Esophagus squamous epithelium (tissue), 5 donors: ENCODE data around the gene CNTN4. TPM values are rescaled to one million over a fixed set of nuclear protein-coding genes. Genes with fewer than 3 reads are reported as not detected.

Experiments
- DNase-seq: peaks from one replicate; lab custom pipeline; 2025; lab: John Stamatoyannopoulos, UW
- H3K27ac ChIP-seq, 4 donors: fragments of 200-600 bp; sonication (generic); one replicate each; pipeline ENCODE4 v1.5.1; 2016 to 2019; ENCODE audit warnings: mild to moderate bottlenecking in 1 of 4
- H3K27me3 ChIP-seq, 4 donors: fragments of 200-600 bp; sonication (generic); 1 replicate in 3 of 4; 2 replicates in 1 of 4; pipeline versions ENCODE4 v1.5.1 to v1.6.0; 2017 to 2021; ENCODE audit warnings: antibody characterized with exemption in 1 of 4
- H3K36me3 ChIP-seq, 3 donors: fragments of 200-600 bp; sonication (generic); one replicate each; pipeline ENCODE4 v1.5.1; 2016 to 2019
- H3K4me1 ChIP-seq, 3 donors: fragments of 200-600 bp; sonication (generic); one replicate each; pipeline ENCODE4 v1.5.1; 2017 to 2019
- H3K4me3 ChIP-seq, 4 donors: fragments of 200-600 bp; sonication (generic); 1 replicate in 3 of 4; 2 replicates in 1 of 4; pipeline ENCODE4 v1.5.1; 2016 to 2019; ENCODE audit warnings: mild to moderate bottlenecking in 2 of 4, moderate library complexity in 1 of 4
- H3K9me3 ChIP-seq, 3 donors: fragments of 200-600 bp; sonication (generic); one replicate each; pipeline ENCODE4 v1.5.1; 2016 to 2019
- CTCF ChIP-seq, 6 experiments: fragments of 450-650 bp in 4 of 6; fragments of 200-600 bp in 2 of 6; sonication (generic) in 2 of 6; IDR thresholded peaks; one replicate each; pipeline ENCODE4 v1.5.1; 2016 to 2019; ENCODE audit warnings: antibody characterized with exemption in 6 of 6, mild to moderate bottlenecking in 4 of 6, moderate library complexity in 4 of 6
- POLR2A ChIP-seq, 4 donors: fragments of 450-650 bp; IDR thresholded peaks; one replicate each; pipeline ENCODE4 v1.6.1; 2017; ENCODE audit warnings: antibody characterized with exemption in 4 of 4, mild to moderate bottlenecking in 4 of 4, moderate library complexity in 3 of 4
- WGBS, 2 donors: methylation state at CpG; one replicate each; pipeline ENCODE4 v1.1.5; 2018; 5-methylcytosine and 5-hydroxymethylcytosine counted together
- intact Hi-C: fragments of 100-400 bp; cut with DNase I; formaldehyde crosslinking; loops from one replicate; pipeline ENCODE4 v1.15.0; 2022
- total RNA-seq, 4 donors: library from RNA; depleted of rRNA; stranded (reverse); fragments of >200 nt; gene quantifications; one replicate each; pipeline ENCODE4 v1.1.0, GENCODE V29; 2016
- donor health status: DM: yes; HTN: yes; CAD: no.

The CNTN4 gene
- total RNA-seq, 4 donors from 2014 or later, result 0.31 to 8.5 (median 3.5) TPM

DNA sequence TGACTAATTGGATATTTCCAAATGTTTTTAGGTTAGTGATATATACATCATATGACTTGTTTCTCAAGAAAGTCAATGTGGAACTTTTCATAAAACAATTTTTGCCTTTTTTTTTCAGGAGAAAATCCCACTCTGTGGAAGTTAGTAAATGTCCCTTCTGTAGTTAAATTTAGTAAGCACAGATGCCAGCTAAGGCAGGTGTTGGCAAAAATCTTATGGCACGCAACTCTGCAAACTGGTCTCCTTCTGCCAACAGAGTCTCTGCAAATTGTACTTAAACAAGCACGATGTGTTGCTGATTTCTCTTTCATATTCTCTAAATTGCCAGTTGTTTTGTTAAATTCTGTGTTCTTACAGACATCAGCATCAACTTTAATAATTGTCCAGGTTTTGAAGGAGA is 777.7 kb downstream of the CNTN4 start:
- no peaks in the 10 kb centered on the region for H3K4me1 ChIP-seq
- TF ChIP-seq CTCF (IDR thresholded peaks at IDR 0.05) (no peak), POLR2A (IDR thresholded peaks at IDR 0.05) (no peak)
- no peaks in the 10 kb centered on the region for H3K9me3 ChIP-seq
- no peaks in the 10 kb centered on the region for H3K27me3 ChIP-seq
- intact Hi-C loops, result no loop called here
- 77 to 79% methylated on average over 2 of the region's 2 CpGs for WGBS, 2 donors
- DNase-seq, result no peak
- no peak overlapping the region for H3K27ac ChIP-seq
- no peak overlapping the region for H3K4me3 ChIP-seq
- H3K36me3 ChIP-seq, result no peaks in the 10 kb centered on the region

DNA sequence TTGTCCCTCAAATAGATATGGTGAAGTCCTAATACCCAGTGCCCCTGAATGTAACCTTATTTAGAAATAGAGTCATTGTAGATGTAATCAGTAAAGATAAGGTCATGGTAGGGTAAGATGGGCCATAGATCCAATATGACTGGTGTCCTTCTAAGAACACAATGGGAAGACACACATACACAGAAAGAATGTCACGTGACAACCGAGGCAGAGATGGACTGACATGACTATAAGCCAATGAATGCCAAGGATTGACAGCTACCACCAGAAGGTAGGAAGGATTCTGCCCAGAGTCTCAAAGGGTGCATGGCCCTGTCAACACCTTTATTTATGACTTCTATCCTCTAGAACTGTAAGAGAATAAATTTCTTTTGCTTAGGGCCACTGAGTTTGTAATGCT is 780.4 kb downstream of the CNTN4 start:
- H3K9me3 ChIP-seq, result no peaks in the 10 kb centered on the region
- no peaks in the 10 kb centered on the region for H3K27me3 ChIP-seq
- H3K27ac ChIP-seq, result no peak overlapping the region
- intact Hi-C loops, result no loop called here
- H3K4me1 ChIP-seq, result no peaks in the 10 kb centered on the region
- TF ChIP-seq CTCF (IDR thresholded peaks at IDR 0.05), result no peak
- no peaks in the 10 kb centered on the region for H3K36me3 ChIP-seq
- 80 to 91% methylated on average over 2 of the region's 2 CpGs for WGBS, 2 donors
- no peak overlapping the region for H3K4me3 ChIP-seq
- DNase-seq, result no peak

DNA sequence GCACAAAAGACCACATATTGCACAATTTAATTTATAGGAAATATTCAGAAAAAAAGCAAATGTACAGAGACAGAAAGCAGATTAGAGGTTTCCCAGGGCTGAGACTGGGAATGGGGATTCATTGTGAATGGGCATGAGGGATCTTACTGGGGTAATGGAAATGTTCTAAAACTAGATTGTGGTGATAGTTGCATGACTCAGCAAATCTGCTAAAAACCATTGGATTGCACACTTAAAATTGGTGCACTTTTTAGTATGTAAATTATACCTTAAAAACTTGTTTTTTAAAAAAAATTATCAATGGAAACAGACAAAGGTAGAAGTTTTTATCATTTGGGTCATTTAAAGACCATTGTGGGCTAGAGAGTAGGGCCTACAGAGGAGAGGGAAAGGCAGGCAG is 780.9 kb downstream of the CNTN4 start:
- no peak for DNase-seq
- no peak overlapping the region for H3K27ac ChIP-seq
- H3K9me3 ChIP-seq, result no peaks in the 10 kb centered on the region
- H3K4me1 ChIP-seq, result no peaks in the 10 kb centered on the region
- intact Hi-C loops, result no loop called here
- no peaks in the 10 kb centered on the region for H3K27me3 ChIP-seq
- TF ChIP-seq POLR2A (IDR thresholded peaks at IDR 0.05) (no peak), CTCF (IDR thresholded peaks at IDR 0.05) (no peak)
- no peaks in the 10 kb centered on the region for H3K36me3 ChIP-seq
- H3K4me3 ChIP-seq, result no peak overlapping the region

- Histone ChIP-seq H3K27ac (no peak overlapping the region), H3K27me3 (no peaks in the 10 kb centered on the region), H3K4me1 (no peaks in the 10 kb centered on the region), H3K9me3 (no peaks in the 10 kb centered on the region), H3K36me3 (no peaks in the 10 kb centered on the region), H3K4me3 (no peak overlapping the region)
- intact Hi-C loops, result no loop called here
- TF ChIP-seq POLR2A (IDR thresholded peaks at IDR 0.05) (no peak), CTCF (IDR thresholded peaks at IDR 0.05) (no peak)
- WGBS, 2 donors, result 80 to 82% methylated on average over 7 of the region's 7 CpGs
- DNase-seq, result no peak
Measured at GRCh38 chr3:2880218-2880756, 781.6 kb downstream of the CNTN4 start.

GRCh38 chr3:2883283-2883682 is 784.6 kb downstream of the CNTN4 start:
- Histone ChIP-seq H3K36me3 (no peaks in the 10 kb centered on the region), H3K4me3 (no peak overlapping the region), H3K9me3 (no peaks in the 10 kb centered on the region), H3K27me3 (no peaks in the 10 kb centered on the region), H3K27ac (no peak overlapping the region), H3K4me1 (no peaks in the 10 kb centered on the region)
- no peak for DNase-seq
- WGBS, 2 donors, result 82 to 94% methylated on average over 3 of the region's 3 CpGs
- intact Hi-C loops, result no loop called here
- TF ChIP-seq POLR2A (IDR thresholded peaks at IDR 0.05), result no peak
- no peak for TF ChIP-seq CTCF (IDR thresholded peaks at IDR 0.05)
